ENCODE results near the gene NCF4.

Gene NCF4

GRCh38 chr22:36860821-36861659, at the start of gene NCF4:
NCF4 (plus strand) TSS chr22:36861006; CDS start chr22:36861172, 166 bp downstream.
- Histone ChIP-seq H3K27me3 (ENCODE audit: control insufficient read depth, insufficient read depth, low read length) (peaks cover 19% of the 10 kb centered on the region), H3K27ac (ENCODE audit: low read length) (no peak within 1 kb of the TSS), H3K9ac (ENCODE audit: low read length) (no peak within 1 kb of the TSS), H3K36me3 (ENCODE audit: control insufficient read depth, low read depth, low read length) (no peaks in the 10 kb centered on the region), H3K9me3 (ENCODE audit: control insufficient read depth, low read depth, low read length) (no peaks in the 10 kb centered on the region), H3K4me1 (ENCODE audit: control insufficient read depth, low read depth, low read length) (no peaks in the 10 kb centered on the region), H3K4me3 (ENCODE audit: low read length) (no peak within 1 kb of the TSS)

- Histone ChIP-seq H3K9ac (ENCODE audit: low read length) (no peak overlapping the region), H3K36me3 (ENCODE audit: control insufficient read depth, low read depth, low read length) (no peaks in the 10 kb centered on the region), H3K9me3 (ENCODE audit: control insufficient read depth, low read depth, low read length) (no peaks in the 10 kb centered on the region), H3K27me3 (ENCODE audit: control insufficient read depth, insufficient read depth, low read length) (peaks cover 22% of the 10 kb centered on the region), H3K4me1 (ENCODE audit: control insufficient read depth, low read depth, low read length) (peaks cover 10% of the 10 kb centered on the region), H3K27ac (ENCODE audit: low read length) (no peak overlapping the region), H3K4me3 (ENCODE audit: low read length) (no peak overlapping the region)
These were observed 49.6 kb upstream of the NCF4 start for GRCh38 chr22:36811094-36811800.

- Histone ChIP-seq H3K9ac (ENCODE audit: low read length) (no peak overlapping the region), H3K4me3 (ENCODE audit: low read length) (no peak overlapping the region), H3K9me3 (ENCODE audit: control insufficient read depth, low read depth, low read length) (no peaks in the 10 kb centered on the region), H3K27me3 (ENCODE audit: control insufficient read depth, insufficient read depth, low read length) (peaks cover 49% of the 10 kb centered on the region), H3K27ac (ENCODE audit: low read length) (no peak overlapping the region), H3K36me3 (ENCODE audit: control insufficient read depth, low read depth, low read length) (no peaks in the 10 kb centered on the region), H3K4me1 (ENCODE audit: control insufficient read depth, low read depth, low read length) (peaks cover 10% of the 10 kb centered on the region)
These were observed 46.0 kb upstream of the NCF4 start for GRCh38 chr22:36814801-36815200.

GRCh38 chr22:36815558-36816338, 45.1 kb upstream of the NCF4 start:
- Histone ChIP-seq H3K9ac (ENCODE audit: low read length) (no peak overlapping the region), H3K4me3 (ENCODE audit: low read length) (peak overlapping the region; percentile 69), H3K27ac (ENCODE audit: low read length) (no peak overlapping the region), H3K27me3 (ENCODE audit: control insufficient read depth, insufficient read depth, low read length) (peaks cover 49% of the 10 kb centered on the region), H3K4me1 (ENCODE audit: control insufficient read depth, low read depth, low read length) (peaks cover 10% of the 10 kb centered on the region), H3K36me3 (ENCODE audit: control insufficient read depth, low read depth, low read length) (no peaks in the 10 kb centered on the region), H3K9me3 (ENCODE audit: control insufficient read depth, low read depth, low read length) (no peaks in the 10 kb centered on the region)

GRCh38 chr22:36816339-36816635, 44.5 kb upstream of the NCF4 start:
- H3K9me3 ChIP-seq (ENCODE audit: control insufficient read depth, low read depth, low read length) = no peaks in the 10 kb centered on the region
- H3K9ac ChIP-seq (ENCODE audit: low read length) = no peak overlapping the region
- H3K27ac ChIP-seq (ENCODE audit: low read length) = no peak overlapping the region
- peak overlapping the region; percentile 69 for H3K4me3 ChIP-seq (ENCODE audit: low read length)
- peaks cover 10% of the 10 kb centered on the region for H3K4me1 ChIP-seq (ENCODE audit: control insufficient read depth, low read depth, low read length)
- peaks cover 49% of the 10 kb centered on the region for H3K27me3 ChIP-seq (ENCODE audit: control insufficient read depth, insufficient read depth, low read length)
- H3K36me3 ChIP-seq (ENCODE audit: control insufficient read depth, low read depth, low read length) = no peaks in the 10 kb centered on the region

GRCh38 chr22:36816636-36817524, 43.9 kb upstream of the NCF4 start, which contains the start of gene PVALB:
PVALB (minus strand) TSS chr22:36817035; CDS start chr22:36817005, 30 bp downstream.
- no peak within 1 kb of the TSS for H3K9ac ChIP-seq (ENCODE audit: low read length)
- H3K9me3 ChIP-seq (ENCODE audit: control insufficient read depth, low read depth, low read length) = no peaks in the 10 kb centered on the region
- peak within 1 kb of the TSS; percentile 69 for H3K4me3 ChIP-seq (ENCODE audit: low read length)
- H3K4me1 ChIP-seq (ENCODE audit: control insufficient read depth, low read depth, low read length) = peaks cover 10% of the 10 kb centered on the region
- H3K27ac ChIP-seq (ENCODE audit: low read length) = no peak within 1 kb of the TSS
- no peaks in the 10 kb centered on the region for H3K36me3 ChIP-seq (ENCODE audit: control insufficient read depth, low read depth, low read length)
- H3K27me3 ChIP-seq (ENCODE audit: control insufficient read depth, insufficient read depth, low read length) = peaks cover 49% of the 10 kb centered on the region

- Histone ChIP-seq H3K27ac (ENCODE audit: low read length) (no peak overlapping the region), H3K4me3 (ENCODE audit: low read length) (peak overlapping the region; percentile 69), H3K27me3 (ENCODE audit: control insufficient read depth, insufficient read depth, low read length) (peaks cover 49% of the 10 kb centered on the region), H3K9ac (ENCODE audit: low read length) (no peak overlapping the region), H3K9me3 (ENCODE audit: control insufficient read depth, low read depth, low read length) (no peaks in the 10 kb centered on the region), H3K36me3 (ENCODE audit: control insufficient read depth, low read depth, low read length) (no peaks in the 10 kb centered on the region), H3K4me1 (ENCODE audit: control insufficient read depth, low read depth, low read length) (peaks cover 10% of the 10 kb centered on the region)
These were observed 43.3 kb upstream of the NCF4 start for GRCh38 chr22:36817525-36817848.

- Histone ChIP-seq H3K4me3 (ENCODE audit: low read length) (no peak overlapping the region), H3K4me1 (ENCODE audit: control insufficient read depth, low read depth, low read length) (peaks cover 15% of the 10 kb centered on the region), H3K27ac (ENCODE audit: low read length) (no peak overlapping the region), H3K27me3 (ENCODE audit: control insufficient read depth, insufficient read depth, low read length) (peaks cover 49% of the 10 kb centered on the region), H3K9me3 (ENCODE audit: control insufficient read depth, low read depth, low read length) (no peaks in the 10 kb centered on the region), H3K36me3 (ENCODE audit: control insufficient read depth, low read depth, low read length) (no peaks in the 10 kb centered on the region), H3K9ac (ENCODE audit: low read length) (no peak overlapping the region)
These were observed 42.7 kb upstream of the NCF4 start for GRCh38 chr22:36818010-36818642.

- Histone ChIP-seq H3K27ac (ENCODE audit: low read length) (no peak overlapping the region), H3K36me3 (ENCODE audit: control insufficient read depth, low read depth, low read length) (no peaks in the 10 kb centered on the region), H3K4me1 (ENCODE audit: control insufficient read depth, low read depth, low read length) (peaks cover 16% of the 10 kb centered on the region), H3K4me3 (ENCODE audit: low read length) (no peak overlapping the region), H3K27me3 (ENCODE audit: control insufficient read depth, insufficient read depth, low read length) (peaks cover 48% of the 10 kb centered on the region), H3K9me3 (ENCODE audit: control insufficient read depth, low read depth, low read length) (no peaks in the 10 kb centered on the region), H3K9ac (ENCODE audit: low read length) (no peak overlapping the region)
These were observed 41.7 kb upstream of the NCF4 start for GRCh38 chr22:36819112-36819511.

- no peak overlapping the region for H3K9ac ChIP-seq (ENCODE audit: low read length)
- H3K27ac ChIP-seq (ENCODE audit: low read length) = no peak overlapping the region
- H3K4me1 ChIP-seq (ENCODE audit: control insufficient read depth, low read depth, low read length) = peaks cover 6% of the 10 kb centered on the region
- H3K27me3 ChIP-seq (ENCODE audit: control insufficient read depth, insufficient read depth, low read length) = peaks cover 14% of the 10 kb centered on the region
- no peaks in the 10 kb centered on the region for H3K36me3 ChIP-seq (ENCODE audit: control insufficient read depth, low read depth, low read length)
- no peak overlapping the region for H3K4me3 ChIP-seq (ENCODE audit: low read length)
- H3K9me3 ChIP-seq (ENCODE audit: control insufficient read depth, low read depth, low read length) = no peaks in the 10 kb centered on the region
These were observed 38.2 kb upstream of the NCF4 start for GRCh38 chr22:36822581-36822980.

Measured in iPS-18a (cell line).